ENCODE data around the gene CDC27. TPM values are rescaled to one million over a fixed set of nuclear protein-coding genes. Genes with fewer than 3 reads are reported as not detected.
"Not testable (repeated sequence)": the region's sequence is repeated elsewhere in the genome, so short reads cannot be mapped to it uniquely, and the experiment has no call there.

The CDC27 gene
- polyA plus RNA-seq, 3 donors = 19.7 to 52.0 (median 33.0) TPM

GRCh38 chr17:47135235-47135634 lies 53.9 kb downstream of the CDC27 start:
- H3K4me1 Mint-ChIP-seq = no peaks in the 10 kb centered on the region
- H3K4me3 Mint-ChIP-seq = no peak overlapping the region
- no peaks in the 10 kb centered on the region for H3K27me3 Mint-ChIP-seq (ENCODE audit: low read depth in 3 of 3)
- Histone ChIP-seq H3K9me3 (replicated peaks in 1 of 2; ENCODE audit: control insufficient read depth in 1 of 2, insufficient read depth in 1 of 2, low read length in 2 of 2) (no peaks in the 10 kb centered on the region), H3K36me3 (replicated peaks in 1 of 2; ENCODE audit: control insufficient read depth in 1 of 2, insufficient read depth in 2 of 2, low read length in 2 of 2) (peaks cover 56 to 75% of the 10 kb centered on the region in 2 donors), H3K79me2 (ENCODE audit: insufficient read depth, low read length) (peaks cover 3% of the 10 kb centered on the region), H3K9ac (ENCODE audit: insufficient read depth, low read length, poor library complexity, severe bottlenecking) (no peak overlapping the region), H3K27me3 (ENCODE audit: control insufficient read depth in 2 of 2, insufficient read depth in 2 of 2, low read length in 2 of 2) (no peaks in the 10 kb centered on the region), H4K20me1 (ENCODE audit: insufficient read depth, low read length) (peaks cover 4% of the 10 kb centered on the region), H3K4me2 (replicated peaks; ENCODE audit: extremely low read depth, low read length, poor library complexity, severe bottlenecking) (no peak overlapping the region), H3K4me3 (replicated peaks in 1 of 3; ENCODE audit: low read depth in 2 of 3, low read length in 3 of 3) (no peak overlapping the region), H2AFZ (ENCODE audit: insufficient read depth, low read depth, low read length, poor library complexity, severe bottlenecking) (no peak overlapping the region), H3K4me1 (ENCODE audit: control insufficient read depth in 1 of 2, insufficient read depth in 2 of 2, low read length in 2 of 2) (no peaks in the 10 kb centered on the region), H3K27ac (ENCODE audit: low read depth in 1 of 2, low read length in 2 of 2) (no peak overlapping the region)
- no peak overlapping the region for H3K27ac Mint-ChIP-seq
- peaks cover 0 to 2% (median 0%) of the 10 kb centered on the region in 7 donors for H3K9me3 Mint-ChIP-seq
- intact Hi-C loops (cut with micrococcal nuclease) = no loop called here
- DNase-seq = no peak
- WGBS (ENCODE audit: insufficient coverage) = no CpG with 5 or more reads among the region's 1 CpG
- peaks cover 55 to 86% of the 10 kb centered on the region in 2 donors for H3K36me3 Mint-ChIP-seq
- no peak for TF ChIP-seq CTCF (IDR thresholded peaks at IDR 0.05)

- H3K4me3 ChIP-seq (replicated peaks in 1 of 3; ENCODE audit: low read depth in 2 of 3, low read length in 3 of 3); H3K79me2 ChIP-seq (ENCODE audit: insufficient read depth, low read length); H3K4me1 ChIP-seq (ENCODE audit: control insufficient read depth in 1 of 2, insufficient read depth in 2 of 2, low read length in 2 of 2); H3K4me1 Mint-ChIP-seq; H3K9me3 ChIP-seq (replicated peaks in 1 of 2; ENCODE audit: control insufficient read depth in 1 of 2, insufficient read depth in 1 of 2, low read length in 2 of 2); H3K27me3 Mint-ChIP-seq (ENCODE audit: low read depth in 3 of 3); H3K27ac Mint-ChIP-seq; H3K9ac ChIP-seq (ENCODE audit: insufficient read depth, low read length, poor library complexity, severe bottlenecking); H3K4me2 ChIP-seq (replicated peaks; ENCODE audit: extremely low read depth, low read length, poor library complexity, severe bottlenecking); H4K20me1 ChIP-seq (ENCODE audit: insufficient read depth, low read length); H3K27ac ChIP-seq (ENCODE audit: low read depth in 1 of 2, low read length in 2 of 2); intact Hi-C loops (cut with micrococcal nuclease); DNase-seq; H3K9me3 Mint-ChIP-seq; H2AFZ ChIP-seq (ENCODE audit: insufficient read depth, low read depth, low read length, poor library complexity, severe bottlenecking); H3K27me3 ChIP-seq (ENCODE audit: control insufficient read depth in 2 of 2, insufficient read depth in 2 of 2, low read length in 2 of 2); H3K4me3 Mint-ChIP-seq: not testable (repeated sequence)
- H3K36me3 Mint-ChIP-seq = peaks cover 50 to 82% of the 10 kb centered on the region in 2 donors
- no CpG with 5 or more reads among the region's 5 CpGs for WGBS (ENCODE audit: insufficient coverage)
- H3K36me3 ChIP-seq (replicated peaks in 1 of 2; ENCODE audit: control insufficient read depth in 1 of 2, insufficient read depth in 2 of 2, low read length in 2 of 2) = peaks cover 55 to 73% of the 10 kb centered on the region in 2 donors
Measured at GRCh38 chr17:47134354-47134753, 54.7 kb downstream of the CDC27 start.
